Tibial nerve (tissue), 3 donors: ENCODE data around the gene JMJD1C.

ENCODE experiments used
- CTCF ChIP-seq, 5 experiments: fragments of 200-600 bp in 3 of 5; fragments of 450-650 bp in 2 of 5; sonication (generic) in 3 of 5; IDR thresholded peaks; one replicate each; pipeline ENCODE4 v1.5.1; 2016 to 2019; ENCODE audit warnings: antibody characterized with exemption in 5 of 5, mild to moderate bottlenecking in 3 of 5, moderate library complexity in 2 of 5
- POLR2A ChIP-seq, 2 donors: fragments of 450-650 bp; IDR thresholded peaks; one replicate each; pipeline ENCODE4 v1.6.1; 2017; ENCODE audit warnings: antibody characterized with exemption in 2 of 2, mild to moderate bottlenecking in 2 of 2, moderate library complexity in 2 of 2

- no peak for TF ChIP-seq CTCF (IDR thresholded peaks at IDR 0.05)
- TF ChIP-seq POLR2A (IDR thresholded peaks at IDR 0.05), result no peak
Measured at GRCh38 chr10:63396133-63396761, 69.5 kb downstream of the JMJD1C start.
